ENCODE measurements around the gene SCN3B.
"Not testable (repeated sequence)": the region's sequence is repeated elsewhere in the genome, so short reads cannot be mapped to it uniquely, and the experiment has no call there.

SCN3B gene

GRCh38 chr11:123654566-123655081, at the start of gene SCN3B:
TSS of gene SCN3B (minus strand) at chr11:123654624. CDS start at chr11:123653801, 823 bp downstream.
- no peak for DNase-seq (ENCODE audit: low read depth)

- DNase-seq (ENCODE audit: low read depth): no peak
Measured at GRCh38 chr11:123702696-123703095, 48.3 kb upstream of the SCN3B start.

GRCh38 chr11:123702139-123702538, 47.7 kb upstream of the SCN3B start:
- DNase-seq (ENCODE audit: low read depth): no peak

- no peak for DNase-seq (ENCODE audit: low read depth)
Measured at GRCh38 chr11:123700772-123701171, 46.3 kb upstream of the SCN3B start.

- DNase-seq (ENCODE audit: low read depth): no peak
Measured at GRCh38 chr11:123698546-123699127, 44.2 kb upstream of the SCN3B start.

- DNase-seq (ENCODE audit: low read depth): no peak
Measured at GRCh38 chr11:123696183-123696582, 41.8 kb upstream of the SCN3B start.

GRCh38 chr11:123695231-123695630, 40.8 kb upstream of the SCN3B start:
- no peak for DNase-seq (ENCODE audit: low read depth)

GRCh38 chr11:123694551-123694950, 40.1 kb upstream of the SCN3B start:
- DNase-seq (ENCODE audit: low read depth): no peak

GRCh38 chr11:123692961-123693360, 38.5 kb upstream of the SCN3B start:
- DNase-seq (ENCODE audit: low read depth): no peak

- no peak for DNase-seq (ENCODE audit: low read depth)
Measured at GRCh38 chr11:123690485-123690884, 36.1 kb upstream of the SCN3B start.

- no peak for DNase-seq (ENCODE audit: low read depth)
Measured at GRCh38 chr11:123684601-123685000, 30.2 kb upstream of the SCN3B start.

GRCh38 chr11:123683428-123684170, 29.2 kb upstream of the SCN3B start:
- DNase-seq (ENCODE audit: low read depth): no peak

- no peak for DNase-seq (ENCODE audit: low read depth)
Measured at GRCh38 chr11:123682696-123683410, 28.4 kb upstream of the SCN3B start.

GRCh38 chr11:123681030-123681429, 26.6 kb upstream of the SCN3B start:
- DNase-seq (ENCODE audit: low read depth): no peak

- DNase-seq (ENCODE audit: low read depth): no peak
Measured at GRCh38 chr11:123678246-123678645, 23.8 kb upstream of the SCN3B start.

GRCh38 chr11:123677510-123677909, 23.1 kb upstream of the SCN3B start:
- no peak for DNase-seq (ENCODE audit: low read depth)

- DNase-seq (ENCODE audit: low read depth): no peak
Measured at GRCh38 chr11:123674297-123674696, 19.9 kb upstream of the SCN3B start.

GRCh38 chr11:123672568-123672967, 18.1 kb upstream of the SCN3B start:
- no peak for DNase-seq (ENCODE audit: low read depth)

- DNase-seq (ENCODE audit: low read depth): no peak
Measured at GRCh38 chr11:123671534-123671933, 17.1 kb upstream of the SCN3B start.

- no peak for DNase-seq (ENCODE audit: low read depth)
Measured at GRCh38 chr11:123670081-123670480, 15.7 kb upstream of the SCN3B start.

GRCh38 chr11:123665306-123665705, 10.9 kb upstream of the SCN3B start:
- DNase-seq (ENCODE audit: low read depth): no peak

GRCh38 chr11:123659965-123660364, 5.5 kb upstream of the SCN3B start:
- not testable (repeated sequence) for DNase-seq (ENCODE audit: low read depth)

- DNase-seq (ENCODE audit: low read depth): no peak
Measured at GRCh38 chr11:123659311-123659710, 4.9 kb upstream of the SCN3B start.

All from stimulated activated CD8-positive, alpha-beta memory T cell treated with anti-CD3 and anti-CD28 coated beads, Interleukin-12 subunit alpha, Interleukin-12 subunit beta, amount 100 ng/mL, for 4 hours (primary cell).